OCI-LY1 (cell line): ENCODE results near the gene BAD.

Experiments
- CTCF ChIP-seq: fragments of 200-600 bp; sonication (generic), shearing (Covaris generic); IDR thresholded peaks from 2 replicates; pipeline ENCODE4 v1.5.1; 2017; ENCODE audit warnings: mild to moderate bottlenecking, antibody characterized with exemption, low read length, moderate library complexity, mixed read lengths
- EZH2 ChIP-seq: fragments of 200-600 bp; sonication (generic), shearing (Covaris generic); IDR thresholded peaks from 2 replicates; pipeline ENCODE4 v1.8.0; 2017; ENCODE audit warnings: borderline replicate concordance, mixed run types, mild to moderate bottlenecking, antibody characterized with exemption, low read length, moderate library complexity, mixed read lengths

GRCh38 chr11:64331569-64332371 lies 47.3 kb upstream of the BAD start:
- TF ChIP-seq CTCF: peak; percentile 63
- TF ChIP-seq EZH2: no peak
